Glomerular visceral epithelial cell (primary cell): Measurements from ENCODE around the gene FNDC3B.
A peak's percentile ranks its signal among the peaks of the same experiment; 100 is the strongest.

Source experiments
- DNase-seq: peaks from one replicate; pipeline ENCODE4 v3.0.0-alpha.2; 2016; ENCODE audit errors: extremely low spot score

FNDC3B gene

GRCh38 chr3:172166890-172167289, 127.5 kb downstream of the FNDC3B start:
- no peak for DNase-seq

DNA sequence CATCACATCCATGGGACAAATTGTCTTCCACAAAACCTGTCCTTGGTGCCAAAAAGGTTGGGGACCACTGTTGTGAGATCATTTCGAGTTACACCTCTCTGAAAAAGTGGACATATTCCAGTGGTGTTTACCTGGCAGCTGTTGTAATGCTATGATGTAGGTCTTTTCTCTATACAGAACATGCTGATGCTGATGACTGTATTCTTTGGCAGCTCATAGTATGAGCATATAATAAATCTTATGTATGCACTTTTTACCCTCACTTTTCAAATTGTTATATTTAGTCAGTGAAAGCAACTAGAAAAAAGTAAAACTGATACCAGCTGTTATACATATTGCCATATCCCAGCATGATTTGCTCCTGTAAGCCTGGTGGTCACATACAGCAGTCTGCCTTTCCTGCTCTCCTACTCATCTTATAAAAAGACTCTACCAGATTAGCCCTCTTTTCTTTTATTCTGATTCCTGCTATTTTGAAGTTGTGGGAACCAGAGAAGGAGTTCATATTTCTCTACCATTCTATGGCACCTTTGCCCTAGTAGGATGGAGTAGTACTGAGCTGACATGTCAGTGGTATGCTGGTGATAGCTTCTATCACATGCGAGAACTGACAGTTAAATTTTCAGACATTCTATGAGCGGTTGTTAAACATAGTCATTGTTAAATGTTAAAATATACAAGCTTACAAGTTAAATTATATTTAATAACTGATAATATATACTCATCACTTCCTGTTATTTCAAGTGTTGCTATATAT, 128.7 kb downstream of the FNDC3B start:
- no peak for DNase-seq

DNA sequence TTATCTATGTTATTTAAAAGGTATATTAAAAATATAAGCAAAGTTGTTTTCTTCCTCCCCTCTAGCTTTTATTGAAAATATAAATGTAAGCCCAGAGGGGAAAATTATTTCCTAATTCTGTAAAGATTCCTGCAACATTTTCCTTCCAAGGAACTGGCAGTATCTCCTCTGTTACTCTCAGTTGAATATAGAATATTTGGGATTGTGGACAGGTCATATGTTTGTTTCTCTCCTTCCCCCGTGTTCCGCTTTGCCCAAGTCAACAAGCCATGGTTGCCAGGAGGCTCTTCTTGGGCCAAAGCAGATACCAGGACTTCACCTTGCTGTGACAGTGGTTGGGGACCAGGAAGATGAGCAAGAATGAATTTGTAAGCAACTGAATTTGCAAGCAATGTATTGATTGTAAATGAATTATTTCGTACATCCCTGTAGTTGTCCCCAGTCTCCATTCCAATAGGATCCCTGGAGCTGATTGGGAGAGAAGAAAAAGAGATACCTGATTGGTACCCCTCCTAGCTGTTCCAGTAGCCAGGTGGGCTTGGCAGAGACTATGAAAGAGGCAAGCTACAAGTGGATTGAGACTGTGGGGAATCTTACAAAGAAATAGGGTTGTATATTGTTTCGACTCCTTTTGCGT, 130.8 kb downstream of the FNDC3B start:
- DNase-seq: no peak

DNA sequence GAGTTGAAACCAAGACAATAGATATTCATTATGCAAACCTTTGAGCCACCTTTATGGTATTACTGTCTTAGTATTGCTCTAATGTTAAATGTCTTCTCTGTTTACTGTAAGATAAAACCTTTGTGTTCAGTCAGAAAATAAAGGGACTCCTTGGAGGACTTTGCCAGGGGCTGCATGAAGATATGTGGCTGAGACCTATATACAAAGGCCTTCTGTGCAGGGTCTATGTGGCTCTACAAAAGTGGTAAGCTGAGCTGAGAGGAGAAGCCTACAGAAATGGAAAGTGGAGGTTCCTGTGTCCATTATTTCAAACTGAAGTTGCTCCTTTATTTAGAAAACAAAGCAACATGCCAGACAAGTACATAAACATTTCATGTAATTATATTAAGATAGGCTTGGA, 131.5 kb downstream of the FNDC3B start:
- DNase-seq: no peak

DNA sequence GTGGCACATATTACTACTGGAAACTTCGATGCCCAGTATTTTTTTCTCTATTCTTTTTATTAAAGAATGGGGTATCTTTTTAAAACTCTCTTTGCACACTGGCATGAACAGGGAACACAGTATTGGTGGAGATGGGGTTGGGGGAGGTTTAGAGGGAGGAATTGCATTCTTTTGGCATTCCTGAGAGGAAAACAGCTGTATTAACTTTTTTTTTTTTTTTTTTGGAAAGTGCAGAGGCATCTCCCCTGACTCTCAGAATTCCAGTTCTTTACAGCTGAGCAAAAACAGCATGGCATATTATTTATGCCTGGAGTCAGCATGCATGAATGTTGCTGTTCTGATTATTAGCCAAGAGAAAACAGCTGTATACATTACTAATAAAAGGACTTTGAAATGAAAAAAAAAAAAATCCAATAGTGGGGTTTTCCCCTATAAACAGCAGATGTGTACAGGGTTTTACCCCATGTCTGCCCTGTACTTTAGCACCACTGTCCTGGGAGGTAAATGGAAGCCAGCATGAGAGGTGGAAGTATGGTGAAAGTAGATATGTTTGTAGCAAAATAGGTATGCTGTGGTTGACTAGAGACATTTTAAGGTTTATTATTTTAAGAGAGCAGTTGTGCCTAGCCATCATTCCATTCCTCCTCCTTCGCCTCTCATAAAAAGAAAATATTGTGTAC, 132.2 kb downstream of the FNDC3B start:
- DNase-seq: no peak

DNA sequence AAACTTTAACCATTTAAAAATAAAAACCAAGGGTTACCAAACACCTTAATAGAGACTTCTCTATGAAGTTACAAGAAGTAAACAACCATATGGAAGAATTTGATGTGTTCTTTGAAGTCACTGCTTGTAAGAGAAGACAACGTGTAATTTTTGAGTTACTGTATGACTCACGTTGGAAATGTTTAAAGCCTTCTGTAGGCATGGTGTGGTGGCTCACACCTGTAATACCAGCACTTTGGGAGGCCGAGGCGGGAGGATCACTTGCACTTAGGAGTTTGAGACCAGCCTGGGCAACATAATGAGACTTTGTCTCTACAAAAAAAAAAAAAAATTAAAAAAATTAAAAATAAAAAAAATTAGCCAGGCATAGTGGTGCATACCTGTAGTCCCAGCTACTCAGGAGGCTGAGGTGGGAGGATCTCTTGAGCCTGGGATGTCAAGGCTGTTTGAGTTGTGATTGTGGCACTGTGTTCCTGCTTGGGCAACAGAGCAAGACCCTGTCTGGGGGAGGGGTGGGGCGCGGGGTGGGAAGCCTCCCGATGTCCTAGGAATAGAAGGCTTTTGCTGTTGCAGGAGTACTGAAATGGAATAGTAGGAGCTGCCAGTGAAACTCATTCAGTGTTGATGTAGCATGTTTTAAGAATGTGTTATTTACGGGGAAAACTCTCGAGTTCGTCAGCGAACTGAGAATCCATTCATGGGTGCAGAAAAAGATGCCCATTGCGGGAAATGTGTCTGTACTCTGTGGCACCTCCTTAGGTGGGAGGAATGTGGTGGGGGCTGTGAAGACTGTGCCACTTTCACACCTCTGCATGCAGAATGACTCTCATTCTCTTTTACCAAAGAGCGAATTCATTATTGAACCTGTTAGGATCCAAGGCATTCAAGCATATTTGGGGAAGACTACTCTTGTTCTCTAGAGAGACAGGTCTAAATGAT, 134.2 kb downstream of the FNDC3B start:
- DNase-seq: no peak

DNA sequence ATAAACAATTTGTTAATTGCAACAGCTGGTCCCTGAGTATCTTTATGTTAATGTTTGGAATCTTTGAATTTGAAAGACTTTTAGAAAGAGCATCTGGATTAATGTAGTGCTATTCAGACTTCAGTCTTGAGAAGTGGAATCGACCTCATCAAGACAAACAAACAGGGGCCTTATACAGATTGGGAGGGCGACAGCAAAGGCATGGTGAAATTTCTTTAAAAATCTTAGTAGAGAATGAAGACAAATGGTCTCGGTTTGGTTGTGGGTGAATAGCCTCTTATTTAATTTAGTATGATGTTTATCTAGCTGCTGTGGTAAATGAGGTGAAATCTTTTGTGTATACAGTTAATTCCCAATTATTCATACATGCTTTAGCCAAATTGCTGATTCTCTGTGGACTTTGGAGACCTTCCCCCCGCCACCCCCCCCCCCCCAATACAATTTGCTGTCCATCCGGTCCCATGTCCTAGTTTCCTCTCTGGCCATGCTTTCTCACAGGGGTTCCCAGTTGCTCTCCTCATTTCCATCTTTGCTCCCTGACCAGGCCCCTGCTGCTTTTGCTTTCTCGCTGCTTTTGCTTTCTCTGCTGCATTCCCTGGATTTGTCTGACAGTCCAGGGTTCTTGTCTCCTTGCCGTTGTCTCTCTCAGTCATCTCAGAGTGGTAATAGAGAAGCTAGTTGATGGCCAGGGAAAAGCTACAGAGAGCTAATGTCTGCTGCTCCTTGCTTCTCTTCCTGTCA, 135.3 kb downstream of the FNDC3B start:
- no peak for DNase-seq

DNA sequence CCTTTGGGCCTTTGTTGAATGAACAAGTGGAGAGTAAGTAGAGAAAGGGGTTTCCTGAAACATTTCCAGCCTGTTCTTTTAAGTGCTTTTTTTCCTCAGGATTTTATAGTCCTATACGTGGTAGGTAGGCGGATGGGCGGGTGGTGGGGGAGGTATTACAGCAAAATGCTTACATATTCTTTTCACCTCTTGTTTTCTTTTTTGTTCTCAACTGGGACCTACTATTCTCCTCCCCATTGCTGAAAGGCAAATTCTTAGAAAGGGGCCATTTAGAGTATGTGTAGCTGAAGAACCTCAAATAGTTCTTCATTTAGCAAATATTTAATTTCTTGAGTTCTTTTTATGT, 135.8 kb downstream of the FNDC3B start:
- no peak for DNase-seq

- no peak for DNase-seq
Observed at GRCh38 chr3:172176061-172176770, 136.8 kb downstream of the FNDC3B start.

- no peak for DNase-seq
Observed at GRCh38 chr3:172177046-172177445, 137.7 kb downstream of the FNDC3B start.

DNA sequence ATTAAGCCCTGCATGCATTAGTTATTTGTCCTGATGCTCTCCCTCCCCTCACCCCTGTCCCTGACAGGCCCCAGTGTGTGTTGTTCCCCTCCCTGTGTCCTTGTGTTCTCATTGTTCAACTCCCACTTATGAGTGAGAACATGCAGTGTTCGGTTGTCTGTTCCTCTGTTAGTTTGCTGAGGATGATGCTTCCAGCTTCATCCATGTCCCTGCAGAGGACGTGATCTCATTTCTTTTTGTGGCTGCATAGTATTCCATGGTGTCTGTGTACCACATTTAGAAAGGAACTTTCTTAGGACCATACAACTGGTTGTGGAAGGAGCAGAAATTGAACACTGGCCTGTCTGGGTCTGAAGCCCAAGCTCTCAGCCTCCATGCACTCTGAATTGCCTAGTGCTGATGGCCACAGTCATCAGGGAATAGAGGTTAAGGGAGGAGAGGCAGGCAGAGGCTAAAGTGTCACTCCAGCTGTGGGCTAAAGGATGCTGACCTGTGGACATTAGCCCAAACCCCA, 138.5 kb downstream of the FNDC3B start:
- no peak for DNase-seq

DNA sequence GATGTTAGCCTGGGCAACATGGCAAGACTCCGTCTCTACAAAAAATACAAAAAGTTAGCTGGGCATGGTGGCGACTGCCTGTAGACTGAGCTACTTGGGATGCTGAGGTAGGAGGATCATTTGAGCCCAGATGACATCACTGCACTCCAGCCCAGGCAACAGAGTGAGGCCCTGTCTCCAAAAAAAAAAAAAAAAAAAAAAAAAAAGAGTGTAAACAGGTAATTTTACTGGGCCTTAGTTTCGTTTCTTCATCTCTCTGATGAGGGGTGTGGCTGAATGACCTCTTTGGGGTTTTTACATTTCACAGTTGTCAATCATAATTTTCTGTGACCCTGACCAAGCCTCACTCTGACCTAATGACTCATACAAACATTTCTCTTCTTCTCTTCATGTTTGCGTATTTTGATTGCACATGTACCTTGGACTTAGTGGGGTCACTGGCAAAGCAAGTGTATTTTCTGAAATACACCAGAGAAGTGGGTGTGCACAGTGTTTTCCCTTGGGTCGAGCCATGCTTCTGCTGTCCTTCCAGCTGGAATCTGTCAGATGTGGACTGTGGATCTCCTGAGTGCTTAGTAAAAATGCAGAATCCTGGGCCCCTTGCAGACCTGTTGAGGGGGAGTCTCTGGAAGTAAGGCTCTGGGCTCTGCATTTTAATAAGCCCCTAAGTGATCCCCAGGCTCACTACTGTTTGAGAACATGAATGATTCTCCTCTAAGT, 140.5 kb downstream of the FNDC3B start:
- no peak for DNase-seq

GRCh38 chr3:172180473-172180872, 141.1 kb downstream of the FNDC3B start:
- DNase-seq: no peak

DNA sequence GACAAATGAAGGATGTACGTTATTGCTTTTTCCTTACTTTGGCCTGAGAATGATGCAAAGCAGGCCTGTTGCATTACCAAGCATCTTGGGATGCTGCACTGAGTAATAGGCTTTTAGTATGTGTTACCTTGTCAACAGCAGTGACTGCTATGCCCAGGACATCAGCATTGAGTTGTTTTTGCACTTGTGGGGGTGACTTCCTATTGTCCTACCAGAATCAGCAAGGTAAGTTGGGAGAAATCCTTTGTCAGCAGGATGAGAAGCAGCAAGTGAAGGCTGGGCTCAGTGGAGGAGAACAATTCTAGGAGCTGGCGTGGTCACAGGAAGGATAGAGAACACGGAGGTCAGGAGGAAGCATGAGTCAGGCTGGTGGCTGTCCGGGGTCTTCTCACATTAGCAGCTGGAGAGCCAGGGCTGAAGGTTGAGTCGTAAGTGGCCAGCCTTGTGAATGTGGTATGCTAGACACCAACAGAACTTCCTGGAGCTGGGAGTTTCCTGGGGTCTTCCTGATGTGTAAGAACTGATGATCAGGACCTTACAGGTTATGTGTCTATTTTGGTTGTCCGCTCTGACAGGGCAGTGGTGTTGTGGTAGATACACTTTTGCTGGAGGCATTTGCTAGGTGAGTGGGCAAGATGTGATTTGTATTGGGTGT, 142.7 kb downstream of the FNDC3B start:
- peak; percentile 78 for DNase-seq

DNA sequence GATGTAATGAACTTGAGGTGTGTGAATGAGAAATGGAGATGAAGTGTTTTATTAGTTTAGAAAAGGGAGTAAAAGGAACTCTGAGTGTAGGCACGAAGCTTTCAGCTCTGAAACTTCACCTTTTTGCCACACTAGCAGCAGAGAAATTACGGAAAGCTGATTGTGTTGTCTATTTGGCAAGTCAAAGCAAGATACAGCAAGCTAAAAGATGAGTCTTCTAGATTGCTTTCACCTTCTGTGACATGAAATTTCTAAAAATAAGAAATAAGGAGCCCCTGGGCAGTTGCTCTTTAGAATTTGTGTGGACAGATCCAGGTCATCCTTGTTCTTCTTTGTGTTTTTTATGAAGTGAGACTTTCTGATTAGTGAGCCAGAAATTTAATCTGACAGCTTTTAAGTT, 143.4 kb downstream of the FNDC3B start:
- no peak for DNase-seq

DNA sequence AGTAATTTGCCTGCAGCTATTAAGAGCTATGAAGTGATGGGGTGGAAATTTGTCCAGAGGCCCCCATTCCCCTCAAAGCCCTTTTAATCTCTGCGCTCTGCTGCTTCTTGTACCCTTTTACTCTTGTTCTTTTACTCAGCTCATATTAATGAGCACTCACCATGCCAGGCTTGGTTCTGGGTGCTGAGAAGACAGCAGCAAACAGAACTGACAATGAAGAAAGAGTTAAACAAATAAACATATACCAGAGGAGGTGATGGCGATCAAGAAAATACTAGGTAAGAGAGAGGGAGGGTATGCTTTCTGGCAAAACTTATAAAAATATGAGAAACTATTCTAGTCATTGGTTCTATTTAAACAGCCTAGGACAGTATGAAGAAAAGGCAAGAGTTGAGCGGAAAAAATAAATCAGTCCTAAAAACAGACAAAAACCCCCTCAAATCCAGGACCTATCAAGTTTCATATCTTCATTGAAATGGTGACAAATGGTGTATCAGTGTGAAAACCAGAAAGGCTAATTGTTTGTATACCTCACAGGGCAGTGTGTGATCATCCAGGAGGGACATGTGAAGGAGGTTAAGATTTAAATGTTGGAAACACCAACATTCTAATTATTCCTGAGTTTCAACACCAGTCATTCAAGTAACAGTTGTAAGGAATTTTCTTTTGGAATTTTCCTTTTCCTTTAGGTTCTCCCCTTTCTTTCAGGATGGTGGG, 144.9 kb downstream of the FNDC3B start:
- no peak for DNase-seq

GRCh38 chr3:172185907-172186306, 146.5 kb downstream of the FNDC3B start:
- DNase-seq: no peak

DNA sequence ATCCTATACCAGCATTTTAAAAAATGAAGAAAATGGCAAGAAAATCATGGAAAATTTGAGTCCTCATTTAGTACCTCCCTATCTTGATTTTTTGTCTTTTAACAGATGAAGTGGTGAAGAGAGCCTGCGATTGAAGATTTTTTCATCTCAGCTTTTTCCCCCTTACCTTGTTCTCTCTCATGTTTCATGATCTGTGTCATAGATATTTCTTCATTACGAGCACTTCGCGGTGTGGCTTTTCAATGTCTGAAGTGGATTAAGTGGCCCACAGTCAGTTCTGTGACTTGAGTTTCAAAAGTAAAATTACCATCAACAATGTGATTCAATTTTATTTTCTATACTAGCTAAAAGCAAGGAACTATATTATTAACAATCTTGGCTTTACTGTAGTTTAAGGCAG, 147.2 kb downstream of the FNDC3B start:
- no peak for DNase-seq

DNA sequence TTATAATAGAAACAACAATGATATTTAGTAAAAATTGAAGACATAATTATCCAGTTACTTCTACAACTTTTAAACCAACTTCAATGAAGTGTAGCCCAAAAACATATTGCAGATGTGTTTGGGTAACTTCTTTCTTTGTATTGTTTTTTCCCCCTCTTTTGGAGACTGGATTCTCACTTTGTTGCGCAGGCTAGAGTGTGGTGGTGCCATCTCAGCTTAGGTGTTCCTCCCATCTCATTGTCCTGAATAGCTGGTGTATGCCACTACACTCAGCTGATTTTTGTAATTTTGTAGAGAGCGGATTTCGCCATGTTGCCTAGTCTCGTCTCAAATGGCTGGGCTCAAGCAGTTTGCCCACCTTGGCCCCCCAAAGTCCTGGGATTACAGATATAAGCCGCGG, 148.1 kb downstream of the FNDC3B start:
- DNase-seq: no peak
